ENCODE measurements around the gene SUGCT.

SUGCT gene

DNA sequence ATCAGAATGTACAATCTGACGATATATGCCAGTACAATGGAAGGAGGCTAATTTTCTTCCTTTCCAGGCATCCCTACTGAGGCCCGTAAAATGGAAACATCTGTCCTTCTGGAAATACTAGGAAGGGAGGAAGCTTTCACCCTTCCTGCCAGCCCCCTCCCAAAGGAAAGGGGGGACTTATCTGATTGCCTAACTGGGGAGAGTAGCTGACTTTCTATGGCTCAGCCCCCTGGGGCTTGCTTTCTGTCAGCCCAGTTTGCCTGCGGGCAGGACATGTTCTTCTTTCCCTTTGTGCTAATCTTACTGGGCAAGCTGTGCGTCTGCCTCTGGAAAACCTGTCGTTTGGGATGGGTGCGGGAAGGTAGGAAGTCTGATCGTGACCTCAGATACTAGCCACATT is 508.9 kb downstream of the SUGCT start:
- TF ChIP-seq SIN3A (IDR thresholded peaks at IDR 0.05; ENCODE audit: borderline replicate concordance, insufficient read depth, low read length) = no peak

DNA sequence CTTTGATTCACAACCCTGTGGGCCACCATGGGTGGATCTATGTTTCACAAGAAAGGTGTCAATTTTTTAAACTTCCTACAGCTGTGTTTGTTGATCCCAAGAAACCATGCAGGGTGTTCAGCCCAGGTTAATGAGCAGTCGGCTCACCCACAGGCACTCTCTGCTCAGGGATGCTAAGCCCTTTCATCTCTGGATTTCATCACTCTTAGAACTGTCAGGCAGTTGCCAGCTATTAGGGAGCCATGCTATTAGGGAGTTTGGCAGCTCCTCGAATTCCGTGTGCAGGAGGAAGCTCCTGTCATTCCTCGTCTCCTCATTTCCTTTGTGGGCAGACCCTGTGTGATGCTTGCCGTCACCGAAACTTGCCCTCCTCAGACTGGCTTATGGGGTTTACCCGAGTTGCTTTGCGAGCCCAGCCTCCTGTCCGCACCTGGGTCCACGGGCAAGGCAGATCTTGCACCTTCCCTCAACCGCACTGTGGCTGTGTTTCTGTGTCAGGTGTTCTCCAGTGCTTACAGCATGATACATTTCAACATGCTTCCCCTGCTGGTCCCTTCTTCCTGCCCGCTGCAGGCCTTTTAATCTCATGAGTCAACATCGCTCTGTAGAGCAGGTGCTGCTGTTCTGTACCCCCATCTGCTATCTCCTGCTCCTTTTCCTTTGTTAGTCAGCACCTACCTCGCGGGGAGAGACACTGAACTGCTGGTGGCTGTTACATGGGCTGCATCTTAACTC is 509.8 kb downstream of the SUGCT start:
- TF ChIP-seq POLR2AphosphoS5 (IDR thresholded peaks at IDR 0.05; ENCODE audit: low read depth, low read length) (no peak), FOXP2 (optimal IDR thresholded peaks at IDR 0.05; ENCODE audit: borderline replicate concordance, extremely low read depth, extremely low read length, insufficient read depth) (no peak), SIN3A (IDR thresholded peaks at IDR 0.05; ENCODE audit: borderline replicate concordance, insufficient read depth, low read length) (no peak), TAF1 (IDR thresholded peaks at IDR 0.05; ENCODE audit: borderline replicate concordance, insufficient read depth, low read length) (no peak)
- TF ChIP-seq, protein P1, sequence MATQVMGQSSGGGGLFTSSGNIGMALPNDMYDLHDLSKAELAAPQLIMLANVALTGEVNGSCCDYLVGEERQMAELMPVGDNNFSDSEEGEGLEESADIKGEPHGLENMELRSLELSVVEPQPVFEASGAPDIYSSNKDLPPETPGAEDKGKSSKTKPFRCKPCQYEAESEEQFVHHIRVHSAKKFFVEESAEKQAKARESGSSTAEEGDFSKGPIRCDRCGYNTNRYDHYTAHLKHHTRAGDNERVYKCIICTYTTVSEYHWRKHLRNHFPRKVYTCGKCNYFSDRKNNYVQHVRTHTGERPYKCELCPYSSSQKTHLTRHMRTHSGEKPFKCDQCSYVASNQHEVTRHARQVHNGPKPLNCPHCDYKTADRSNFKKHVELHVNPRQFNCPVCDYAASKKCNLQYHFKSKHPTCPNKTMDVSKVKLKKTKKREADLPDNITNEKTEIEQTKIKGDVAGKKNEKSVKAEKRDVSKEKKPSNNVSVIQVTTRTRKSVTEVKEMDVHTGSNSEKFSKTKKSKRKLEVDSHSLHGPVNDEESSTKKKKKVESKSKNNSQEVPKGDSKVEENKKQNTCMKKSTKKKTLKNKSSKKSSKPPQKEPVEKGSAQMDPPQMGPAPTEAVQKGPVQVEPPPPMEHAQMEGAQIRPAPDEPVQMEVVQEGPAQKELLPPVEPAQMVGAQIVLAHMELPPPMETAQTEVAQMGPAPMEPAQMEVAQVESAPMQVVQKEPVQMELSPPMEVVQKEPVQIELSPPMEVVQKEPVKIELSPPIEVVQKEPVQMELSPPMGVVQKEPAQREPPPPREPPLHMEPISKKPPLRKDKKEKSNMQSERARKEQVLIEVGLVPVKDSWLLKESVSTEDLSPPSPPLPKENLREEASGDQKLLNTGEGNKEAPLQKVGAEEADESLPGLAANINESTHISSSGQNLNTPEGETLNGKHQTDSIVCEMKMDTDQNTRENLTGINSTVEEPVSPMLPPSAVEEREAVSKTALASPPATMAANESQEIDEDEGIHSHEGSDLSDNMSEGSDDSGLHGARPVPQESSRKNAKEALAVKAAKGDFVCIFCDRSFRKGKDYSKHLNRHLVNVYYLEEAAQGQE (IDR thresholded peaks at IDR 0.05; ENCODE audit: insufficient read depth in 1 of 2, low read depth in 2 of 2, low read length in 2 of 2) = no peak

DNA sequence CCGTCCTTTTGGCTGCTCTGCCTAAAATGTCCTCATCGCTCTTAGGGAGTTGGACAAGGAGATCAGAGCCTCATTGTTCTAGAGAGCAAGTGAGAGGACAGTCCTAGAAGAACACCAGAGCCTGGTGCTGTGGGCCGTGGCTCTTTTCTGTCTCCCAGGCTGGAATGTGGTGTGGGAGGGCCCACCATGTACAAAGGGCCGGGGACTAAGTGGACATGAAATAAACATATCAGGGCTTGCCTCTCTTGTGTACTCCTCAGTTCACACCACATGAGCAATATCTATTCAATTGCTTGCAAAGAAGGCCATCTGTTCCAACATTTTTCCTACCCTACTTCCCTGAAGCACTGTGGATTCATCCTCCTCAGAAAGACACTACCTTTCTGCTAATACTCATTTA is 510.4 kb downstream of the SUGCT start:
- TF ChIP-seq POLR2AphosphoS5 (IDR thresholded peaks at IDR 0.05; ENCODE audit: low read depth, low read length) (no peak), FOXP2 (optimal IDR thresholded peaks at IDR 0.05; ENCODE audit: borderline replicate concordance, extremely low read depth, extremely low read length, insufficient read depth) (no peak), SIN3A (IDR thresholded peaks at IDR 0.05; ENCODE audit: borderline replicate concordance, insufficient read depth, low read length) (no peak), TAF1 (IDR thresholded peaks at IDR 0.05; ENCODE audit: borderline replicate concordance, insufficient read depth, low read length) (no peak)
- TF ChIP-seq, protein P1 (IDR thresholded peaks at IDR 0.05; ENCODE audit: insufficient read depth in 1 of 2, low read depth in 2 of 2, low read length in 2 of 2) = no peak

DNA sequence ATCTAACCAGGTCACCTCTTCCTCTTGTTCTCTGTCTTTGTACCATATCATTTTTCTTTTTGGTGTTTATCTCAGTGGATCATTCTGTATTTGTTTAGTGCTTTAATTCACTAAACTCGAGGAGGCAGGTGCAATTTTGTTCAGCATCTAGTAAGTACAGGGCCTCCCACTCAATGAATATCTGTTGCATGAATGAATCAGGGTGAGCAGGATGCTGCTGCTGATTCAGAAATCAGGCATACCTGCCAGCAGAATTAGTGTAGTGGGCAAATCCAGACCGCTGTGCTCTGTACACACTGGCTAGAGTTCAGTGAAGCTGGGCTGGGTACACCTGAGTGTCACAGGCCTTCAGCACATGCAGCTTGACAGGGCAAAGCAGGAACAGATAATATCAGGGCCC is 511.9 kb downstream of the SUGCT start:
- no peak for TF ChIP-seq FOXP2 (optimal IDR thresholded peaks at IDR 0.05; ENCODE audit: borderline replicate concordance, extremely low read depth, extremely low read length, insufficient read depth)

DNA sequence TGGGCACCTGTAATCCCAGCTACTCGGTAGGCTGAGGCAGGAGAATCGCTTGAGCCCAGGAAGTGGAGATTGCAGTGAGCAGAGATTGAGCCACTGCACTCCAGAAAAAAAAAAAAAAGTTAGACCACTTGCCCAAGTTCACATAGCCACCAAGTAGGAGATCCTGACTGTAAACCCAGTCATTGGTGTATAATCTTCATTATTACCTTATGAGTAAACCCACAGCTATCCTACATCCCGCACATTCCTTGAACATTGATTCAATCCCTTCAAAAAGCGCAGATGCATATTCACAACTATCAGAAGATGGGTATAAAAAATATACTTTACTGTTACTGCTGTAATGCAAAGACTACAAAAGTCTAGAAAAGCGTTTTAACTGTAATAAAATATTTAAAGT is 512.9 kb downstream of the SUGCT start:
- TF ChIP-seq, protein P1 (IDR thresholded peaks at IDR 0.05; ENCODE audit: insufficient read depth in 1 of 2, low read depth in 2 of 2, low read length in 2 of 2) = no peak

DNA sequence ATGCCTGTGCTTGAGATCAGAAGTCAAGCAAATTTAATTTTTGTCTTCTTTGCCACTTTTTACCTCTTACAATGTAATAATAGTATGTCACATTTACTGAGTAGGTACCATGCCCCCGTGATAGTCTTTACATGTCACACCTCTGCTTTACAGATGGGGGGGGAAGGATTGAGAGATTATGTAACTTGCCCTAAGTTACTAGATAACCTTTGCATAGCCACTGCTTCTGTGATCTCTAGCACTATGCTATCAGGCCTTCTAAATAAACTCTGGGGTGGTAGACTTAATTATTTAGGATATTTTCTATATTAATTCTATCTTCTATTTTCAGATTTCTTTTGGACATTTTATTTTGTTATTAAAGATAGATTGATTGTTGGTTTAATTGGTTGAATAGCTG is 514.4 kb downstream of the SUGCT start:
- TF ChIP-seq, protein P1 (IDR thresholded peaks at IDR 0.05; ENCODE audit: insufficient read depth in 1 of 2, low read depth in 2 of 2, low read length in 2 of 2) = no peak
- TF ChIP-seq SIN3A (IDR thresholded peaks at IDR 0.05; ENCODE audit: borderline replicate concordance, insufficient read depth, low read length) (no peak), FOXP2 (optimal IDR thresholded peaks at IDR 0.05; ENCODE audit: borderline replicate concordance, extremely low read depth, extremely low read length, insufficient read depth) (no peak), TAF1 (IDR thresholded peaks at IDR 0.05; ENCODE audit: borderline replicate concordance, insufficient read depth, low read length) (no peak), POLR2AphosphoS5 (IDR thresholded peaks at IDR 0.05; ENCODE audit: low read depth, low read length) (no peak)
